ENCODE data around the gene PRKCE. TPM values are rescaled to one million over a fixed set of nuclear protein-coding genes. Genes with fewer than 3 reads are reported as not detected.

The PRKCE gene
- total RNA-seq, 1 experiment from 2014 or later: 5.3 TPM

GRCh38 chr2:45960057-45960863 is 308.8 kb downstream of the PRKCE start:
- no peak for DNase-seq (ENCODE audit: low read depth)
- in situ Hi-C loops (cut with HindIII; ENCODE audit: low pct_unique_long_range_greater_than_20kb, low sequenced_read_pairs): no loop called here

DNA sequence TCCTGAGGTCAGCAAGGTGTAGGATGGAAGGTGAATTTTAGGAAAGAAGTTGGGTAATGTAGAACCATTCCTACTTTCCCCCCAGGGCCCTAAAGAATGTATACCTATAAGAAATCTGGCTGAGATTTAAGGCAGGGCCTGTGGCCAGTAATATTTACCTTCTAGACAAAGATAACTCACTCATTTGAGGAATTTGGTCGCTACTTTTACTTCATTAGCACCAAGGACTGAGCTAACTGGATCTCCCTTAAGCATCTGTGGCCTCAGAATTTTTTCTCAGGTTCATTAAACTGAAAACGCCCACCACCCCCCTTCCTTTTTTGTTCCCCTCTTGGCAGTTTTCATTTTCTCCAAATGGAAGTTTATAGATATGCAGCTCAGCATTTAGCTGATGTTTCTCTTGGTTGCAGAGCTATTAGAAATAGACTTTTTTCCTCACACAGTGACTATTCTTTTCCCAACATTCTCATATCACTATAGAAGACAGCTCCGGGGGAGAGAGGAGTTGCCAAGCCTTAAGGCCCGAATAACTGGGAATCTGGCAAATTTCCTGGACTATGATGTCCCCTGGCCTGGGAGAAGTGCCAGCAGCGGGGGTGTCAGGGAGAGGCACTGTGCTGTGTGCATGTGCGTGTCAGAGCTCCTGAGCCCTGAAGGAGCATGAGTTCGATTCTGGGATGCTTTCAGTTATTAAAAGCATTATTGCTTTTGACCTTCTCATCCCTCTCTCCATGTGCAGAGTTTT is 310.9 kb downstream of the PRKCE start:
- DNase-seq (ENCODE audit: low read depth): peak; percentile 23
- in situ Hi-C loops (cut with HindIII; ENCODE audit: low pct_unique_long_range_greater_than_20kb, low sequenced_read_pairs): no loop called here

DNA sequence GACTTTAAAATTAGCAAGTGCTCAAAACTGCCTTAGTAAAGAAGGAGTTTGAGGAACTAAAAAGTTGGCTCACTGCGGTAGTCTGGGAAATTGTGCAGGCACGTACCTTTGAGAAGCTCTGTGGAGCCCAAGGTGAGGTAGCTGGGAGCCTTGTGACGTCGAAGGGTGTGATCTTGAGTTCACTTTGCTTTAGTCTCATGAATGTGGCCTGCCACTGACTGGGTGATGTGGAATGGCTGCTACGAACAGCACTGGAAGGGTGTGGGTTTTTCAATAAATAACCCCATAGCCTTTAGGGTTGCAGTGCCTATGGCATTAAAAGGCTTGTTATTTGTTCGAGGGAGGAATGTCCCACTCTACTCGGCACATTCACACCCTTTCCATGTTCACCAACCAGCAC is 312.3 kb downstream of the PRKCE start:
- in situ Hi-C loops (cut with HindIII; ENCODE audit: low pct_unique_long_range_greater_than_20kb, low sequenced_read_pairs): no loop called here
- no peak for DNase-seq (ENCODE audit: low read depth)

GRCh38 chr2:45964223-45964841 is 312.9 kb downstream of the PRKCE start:
- in situ Hi-C loops (cut with HindIII; ENCODE audit: low pct_unique_long_range_greater_than_20kb, low sequenced_read_pairs): no loop called here
- peak; percentile 85 for DNase-seq (ENCODE audit: low read depth)

DNA sequence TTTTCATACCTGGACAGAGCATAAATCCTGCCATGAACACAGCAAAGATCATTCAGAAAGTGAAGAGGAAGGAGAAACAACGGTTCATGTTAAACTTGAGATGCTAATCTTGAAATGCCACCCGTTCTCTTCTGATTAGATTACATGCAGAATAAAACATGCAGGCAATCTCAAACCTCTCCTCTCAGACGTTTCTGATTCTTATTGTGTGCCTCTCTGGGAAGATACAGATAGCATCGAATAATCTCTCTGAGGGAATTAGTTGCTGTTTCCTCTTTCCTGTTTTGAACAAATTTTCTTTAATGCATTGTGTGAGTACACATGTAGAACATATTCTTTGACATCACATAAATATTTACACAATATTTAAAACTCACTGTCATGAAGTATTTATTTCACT is 313.4 kb downstream of the PRKCE start:
- in situ Hi-C loops (cut with HindIII; ENCODE audit: low pct_unique_long_range_greater_than_20kb, low sequenced_read_pairs): no loop called here
- no peak for DNase-seq (ENCODE audit: low read depth)

DNA sequence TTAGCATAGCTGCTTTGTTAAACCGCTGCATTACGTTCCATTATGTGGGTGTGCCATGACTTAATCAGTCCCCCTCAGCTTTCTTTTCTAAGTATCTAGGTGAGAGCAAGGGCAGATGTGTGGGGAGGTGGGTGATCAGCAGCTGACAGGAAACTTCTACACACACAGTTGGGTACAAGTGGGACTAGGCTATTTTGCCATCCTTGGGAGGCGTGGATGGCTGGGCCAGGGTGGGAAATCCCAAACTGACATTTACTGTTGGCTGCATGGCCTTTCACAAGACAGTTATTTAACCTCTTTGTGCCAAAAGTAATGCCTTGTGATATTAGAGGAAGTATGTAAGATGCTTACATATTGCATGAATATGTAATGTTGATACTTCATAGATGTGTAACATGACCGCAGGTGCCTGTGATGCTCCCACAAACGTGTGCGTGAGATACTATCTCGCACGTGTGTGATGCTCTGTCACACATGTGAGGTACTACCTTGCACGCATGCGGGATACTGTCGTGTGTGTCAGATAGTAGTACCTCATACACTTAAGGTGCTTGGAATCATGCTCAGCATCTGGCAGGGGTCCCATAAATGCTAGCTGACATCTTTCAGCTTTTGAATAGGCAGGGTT is 314.5 kb downstream of the PRKCE start:
- DNase-seq (ENCODE audit: low read depth): no peak
- in situ Hi-C loops (cut with HindIII; ENCODE audit: low pct_unique_long_range_greater_than_20kb, low sequenced_read_pairs): no loop called here

- peak; percentile 72 for DNase-seq (ENCODE audit: low read depth)
- in situ Hi-C loops (cut with HindIII; ENCODE audit: low pct_unique_long_range_greater_than_20kb, low sequenced_read_pairs): no loop called here
These were observed 317.6 kb downstream of the PRKCE start for GRCh38 chr2:45968946-45969584.

GRCh38 chr2:45973426-45973825 is 322.0 kb downstream of the PRKCE start:
- in situ Hi-C loops (cut with HindIII; ENCODE audit: low pct_unique_long_range_greater_than_20kb, low sequenced_read_pairs): no loop called here
- no peak for DNase-seq (ENCODE audit: low read depth)

GRCh38 chr2:45974056-45974455 is 322.6 kb downstream of the PRKCE start:
- in situ Hi-C loops (cut with HindIII; ENCODE audit: low pct_unique_long_range_greater_than_20kb, low sequenced_read_pairs): no loop called here

GRCh38 chr2:45974762-45975408 is 323.4 kb downstream of the PRKCE start:
- in situ Hi-C loops (cut with HindIII; ENCODE audit: low pct_unique_long_range_greater_than_20kb, low sequenced_read_pairs): no loop called here

More at GRCh38 chr2:45974056-45974455, 322.6 kb downstream of the PRKCE start:
- DNase-seq (ENCODE audit: low read depth): no peak

DNA sequence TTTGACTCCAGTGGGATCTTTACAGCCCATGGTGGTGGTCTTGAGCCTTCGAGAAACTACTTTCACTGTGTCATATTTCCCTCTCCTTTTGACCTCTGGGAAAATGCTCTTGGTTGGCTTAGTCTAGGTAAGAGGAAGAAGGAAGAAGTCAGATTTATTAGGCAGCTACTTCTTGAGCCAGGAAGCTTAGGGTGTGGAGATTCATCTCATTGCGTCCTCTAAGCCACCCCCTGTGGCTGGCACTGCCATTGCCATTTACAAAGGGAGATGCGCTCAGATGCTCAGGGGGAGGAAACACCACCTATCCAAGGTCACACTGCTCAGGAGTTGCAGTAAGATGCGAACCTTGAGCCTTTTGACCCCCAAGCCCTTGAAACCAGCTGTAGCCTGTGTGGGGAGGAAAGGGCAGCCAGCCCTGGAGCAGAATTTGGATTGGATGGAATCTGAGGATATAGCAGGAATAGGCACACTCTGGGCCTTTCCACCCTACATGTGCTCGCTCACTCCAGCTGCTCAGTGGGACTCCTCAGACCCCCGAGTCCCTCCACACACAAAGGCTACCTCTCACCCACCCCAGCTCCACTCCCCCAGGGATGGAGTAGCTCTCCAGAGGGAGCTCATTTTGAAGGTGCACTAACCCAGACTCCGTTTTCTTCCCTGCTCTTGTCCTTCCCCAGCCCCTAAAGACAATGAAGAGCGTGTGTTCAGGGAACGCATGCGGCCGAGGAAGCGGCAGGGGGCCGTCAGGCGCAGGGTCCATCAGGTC is 324.5 kb downstream of the PRKCE start:
- in situ Hi-C loops (cut with HindIII; ENCODE audit: low pct_unique_long_range_greater_than_20kb, low sequenced_read_pairs): no loop called here
- DNase-seq (ENCODE audit: low read depth): no peak

More at GRCh38 chr2:45974762-45975408, 323.4 kb downstream of the PRKCE start:
- no peak for DNase-seq (ENCODE audit: low read depth)

DNA sequence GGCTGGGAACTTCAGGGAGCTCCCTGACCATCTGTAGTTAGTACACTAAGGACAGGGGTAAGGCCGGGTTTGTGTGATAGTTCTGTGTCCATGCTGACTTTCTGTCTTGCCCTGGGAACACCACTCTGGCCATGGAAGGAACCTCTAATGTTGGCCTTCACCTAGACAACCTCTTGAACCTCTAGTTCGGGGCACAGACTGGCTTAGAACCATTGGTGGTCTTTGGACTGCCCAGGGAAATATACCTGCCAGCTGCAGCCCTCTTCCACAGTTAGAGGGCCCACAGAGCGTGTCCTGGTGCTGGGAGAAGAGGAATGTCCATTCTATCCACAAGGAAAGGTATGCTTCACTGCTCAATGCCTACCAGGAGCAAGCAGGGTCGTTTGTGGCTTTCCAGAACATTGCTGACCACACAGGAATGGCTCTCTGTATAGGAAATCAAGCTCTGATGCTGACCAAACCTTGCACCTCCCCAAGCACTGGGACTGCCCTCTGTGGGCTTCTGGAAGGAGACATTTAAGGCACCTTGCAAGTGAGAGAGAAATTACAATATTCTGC is 326.9 kb downstream of the PRKCE start:
- DNase-seq (ENCODE audit: low read depth): no peak
- in situ Hi-C loops (cut with HindIII; ENCODE audit: low pct_unique_long_range_greater_than_20kb, low sequenced_read_pairs): no loop called here

- no peak for DNase-seq (ENCODE audit: low read depth)
- in situ Hi-C loops (cut with HindIII; ENCODE audit: low pct_unique_long_range_greater_than_20kb, low sequenced_read_pairs): no loop called here
These were observed 327.6 kb downstream of the PRKCE start for GRCh38 chr2:45979065-45979464.

GRCh38 chr2:45980161-45980865 is 328.8 kb downstream of the PRKCE start:
- in situ Hi-C loops (cut with HindIII; ENCODE audit: low pct_unique_long_range_greater_than_20kb, low sequenced_read_pairs): no loop called here
- no peak for DNase-seq (ENCODE audit: low read depth)

DNA sequence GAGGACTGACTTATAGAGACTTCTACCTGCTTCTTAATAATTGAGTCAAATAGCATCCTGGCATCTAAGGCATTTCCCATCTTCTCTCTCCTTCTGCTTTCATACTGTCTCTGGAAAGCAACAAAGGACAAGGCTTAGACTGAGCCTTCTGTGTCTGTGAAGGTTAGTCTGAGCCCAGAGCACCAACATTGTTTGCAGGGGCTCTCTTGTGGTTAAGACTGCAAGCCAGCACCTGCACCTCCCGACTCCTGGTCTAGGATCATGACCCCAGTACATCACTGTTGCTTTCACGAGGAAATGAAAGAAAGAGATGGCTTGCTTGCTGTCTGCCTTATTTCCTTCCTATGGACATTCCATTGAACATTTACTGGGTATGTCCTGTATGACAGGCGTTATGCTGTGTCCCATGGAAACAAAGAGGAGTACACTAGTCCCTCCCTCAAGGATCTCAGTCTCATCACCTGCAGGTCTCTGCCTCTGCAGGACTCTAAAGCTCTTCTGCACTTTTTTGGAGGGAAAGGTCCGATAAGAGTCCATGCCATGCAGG is 330.0 kb downstream of the PRKCE start:
- in situ Hi-C loops (cut with HindIII; ENCODE audit: low pct_unique_long_range_greater_than_20kb, low sequenced_read_pairs): no loop called here
- DNase-seq (ENCODE audit: low read depth): no peak

- in situ Hi-C loops (cut with HindIII; ENCODE audit: low pct_unique_long_range_greater_than_20kb, low sequenced_read_pairs): no loop called here
- no peak for DNase-seq (ENCODE audit: low read depth)
These were observed 330.6 kb downstream of the PRKCE start for GRCh38 chr2:45982096-45982495.
